NCI-H82 (cell line): ENCODE measurements around the gene GOLGA7B.

ENCODE experiments used
- DNase-seq: peaks from one replicate; lab custom pipeline; 2025; lab: John Stamatoyannopoulos, UW

GOLGA7B gene

DNA sequence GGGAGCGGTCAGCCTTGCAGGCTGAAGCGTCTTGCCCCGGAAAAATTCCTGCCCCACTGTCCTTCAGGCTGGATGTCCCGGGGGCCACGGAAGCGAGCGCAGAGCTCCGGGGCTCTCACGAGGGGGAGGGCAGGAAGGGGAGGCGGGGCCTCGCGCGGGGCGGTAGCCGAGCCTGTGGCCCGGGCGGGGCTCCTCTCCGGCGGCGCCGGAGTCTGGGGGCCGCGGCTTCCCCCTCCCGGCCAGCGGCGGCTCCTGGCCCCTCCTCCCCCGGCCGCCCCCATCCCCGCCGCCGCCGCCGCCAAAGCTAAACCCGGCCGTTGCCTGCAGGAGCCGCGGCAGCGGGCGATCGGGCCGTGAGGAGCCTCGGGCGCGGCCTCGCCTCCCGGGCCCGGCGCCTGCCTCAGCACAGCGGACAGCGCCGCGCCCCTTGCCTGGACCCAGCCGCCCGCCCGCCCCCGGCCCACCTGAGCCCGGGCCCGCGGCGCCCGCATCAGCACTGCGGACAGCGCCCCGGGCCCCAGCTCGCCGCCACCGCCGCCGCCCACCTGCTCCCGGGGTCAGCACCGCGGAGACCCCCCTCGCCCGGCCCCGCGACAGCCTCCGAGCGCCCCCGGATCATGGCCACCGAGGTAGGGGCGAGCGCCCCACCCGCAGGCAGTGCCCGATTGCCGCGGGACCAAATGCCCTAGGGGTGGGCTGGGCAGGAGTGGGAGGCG is at the start of gene GOLGA7B:
Gene GOLGA7B, plus strand, starts transcription at position 157 of the 716 bp plus-strand sequence. Its CDS starts 461 bp downstream, at position 618.
- DNase-seq: peak; percentile 57

DNA sequence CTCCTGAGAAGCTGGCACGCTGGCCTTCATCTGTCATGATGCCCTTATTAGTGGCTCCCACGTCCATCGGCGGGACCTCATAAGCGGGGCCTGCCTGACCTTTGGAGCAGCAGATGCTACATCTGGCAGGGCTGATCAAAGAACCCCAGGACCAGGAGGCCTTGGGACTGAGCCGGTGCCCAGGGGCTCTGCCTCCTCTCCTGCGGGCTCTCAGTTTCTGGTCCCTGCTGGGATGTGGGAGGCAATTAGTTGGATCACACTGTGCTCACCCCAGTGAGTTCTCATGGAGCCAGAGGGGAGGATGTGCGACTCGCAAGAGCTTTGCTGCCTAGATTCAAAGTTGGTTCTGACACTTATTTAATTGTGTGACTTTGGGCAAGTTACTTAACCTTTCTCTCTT is 49.2 kb upstream of the GOLGA7B start:
- no peak for DNase-seq

DNA sequence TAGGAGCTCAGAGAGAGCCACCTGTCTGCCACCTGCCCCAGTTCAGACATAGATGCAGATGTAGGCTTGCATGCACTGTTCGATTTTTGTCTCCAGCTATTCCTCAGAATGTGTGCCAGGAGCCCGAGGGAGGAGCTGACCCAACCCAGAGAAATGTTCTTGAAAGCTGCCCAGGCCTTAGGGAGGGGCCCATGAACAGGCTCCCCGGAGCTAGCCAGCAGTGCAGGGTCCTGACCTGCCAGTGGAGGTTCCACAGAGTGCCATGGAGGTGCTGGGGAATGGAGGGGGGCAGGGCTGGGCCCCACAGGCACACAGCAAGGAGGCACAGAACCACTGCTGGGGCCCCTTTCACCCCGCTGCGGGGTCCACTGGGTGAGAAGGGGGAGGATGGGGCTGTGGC is 48.2 kb upstream of the GOLGA7B start:
- no peak for DNase-seq

DNA sequence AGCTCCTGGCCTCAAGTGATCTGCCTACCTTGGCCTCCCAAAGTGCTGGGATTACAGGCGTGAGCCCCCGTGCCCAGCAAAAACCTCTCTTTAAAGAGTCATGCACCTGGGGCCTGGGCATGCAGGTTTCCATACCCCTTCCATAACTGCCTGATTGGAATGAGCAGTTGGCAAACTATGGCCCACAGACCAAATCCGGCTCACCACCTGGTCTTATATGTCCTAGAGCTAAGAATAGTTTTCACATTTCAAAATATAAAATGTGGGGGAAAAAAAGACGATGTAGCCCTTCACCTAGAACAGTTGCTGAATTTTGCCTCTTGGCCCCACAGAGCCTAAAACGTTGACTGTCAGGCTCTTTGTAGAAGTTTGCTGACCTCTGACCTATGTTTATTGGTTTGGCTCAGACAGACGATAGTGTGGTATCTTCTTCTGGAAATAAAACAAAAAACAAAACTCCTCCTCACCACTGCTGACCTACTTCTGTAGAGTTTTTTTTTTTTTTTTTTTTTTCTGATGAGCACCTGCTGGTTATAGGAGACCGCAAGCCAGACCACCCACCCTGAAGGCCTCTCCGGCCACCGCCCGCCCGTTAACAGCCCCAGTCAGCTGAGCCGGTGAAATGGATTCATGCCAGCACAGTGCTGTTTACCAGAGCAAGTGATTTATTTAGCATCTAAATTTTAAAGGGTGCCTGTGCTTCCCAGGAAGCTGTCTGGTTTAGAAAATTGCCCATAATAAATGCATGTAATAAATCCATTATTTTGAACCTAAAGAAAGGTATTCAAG is 44.4 kb upstream of the GOLGA7B start:
- no peak for DNase-seq

DNA sequence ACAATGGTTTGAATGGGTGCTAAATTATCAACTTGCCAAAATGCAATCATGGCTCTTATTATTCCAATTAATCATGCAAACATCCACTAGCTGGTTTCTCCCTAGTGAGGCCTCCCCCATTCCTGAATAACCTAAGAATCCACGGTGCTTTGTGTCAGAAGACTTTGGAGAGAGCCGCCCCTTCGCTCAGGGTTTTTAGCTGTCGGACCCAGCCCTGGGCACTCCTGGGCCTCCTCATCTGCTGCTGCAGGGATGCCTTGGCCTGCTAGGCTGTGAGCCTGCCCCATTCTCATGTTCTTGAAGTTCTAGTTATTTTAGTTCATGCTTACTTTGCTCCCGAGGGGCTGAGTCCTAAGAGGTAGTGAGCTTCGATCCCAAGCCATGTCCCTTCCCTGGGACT is 43.7 kb upstream of the GOLGA7B start:
- DNase-seq: no peak

DNA sequence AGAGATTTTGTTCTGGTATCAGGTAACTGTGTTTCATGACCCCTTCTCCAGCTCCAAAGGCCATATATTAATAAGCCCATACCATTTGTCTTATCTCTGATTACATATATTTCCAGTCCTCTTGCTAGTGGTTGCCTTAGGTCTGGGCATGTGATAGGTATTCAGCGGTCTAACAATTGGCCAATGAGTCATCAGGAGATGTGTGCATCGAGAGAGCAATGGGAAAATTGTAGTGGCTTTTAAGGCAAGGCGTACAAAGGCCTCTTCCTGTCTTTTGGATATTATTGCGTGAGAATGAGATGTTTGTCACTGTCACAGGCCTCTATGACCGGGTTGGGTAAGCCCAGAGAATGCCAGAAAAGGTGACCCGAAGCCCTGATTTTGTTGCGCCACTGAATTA is 39.2 kb upstream of the GOLGA7B start:
- no peak for DNase-seq

DNA sequence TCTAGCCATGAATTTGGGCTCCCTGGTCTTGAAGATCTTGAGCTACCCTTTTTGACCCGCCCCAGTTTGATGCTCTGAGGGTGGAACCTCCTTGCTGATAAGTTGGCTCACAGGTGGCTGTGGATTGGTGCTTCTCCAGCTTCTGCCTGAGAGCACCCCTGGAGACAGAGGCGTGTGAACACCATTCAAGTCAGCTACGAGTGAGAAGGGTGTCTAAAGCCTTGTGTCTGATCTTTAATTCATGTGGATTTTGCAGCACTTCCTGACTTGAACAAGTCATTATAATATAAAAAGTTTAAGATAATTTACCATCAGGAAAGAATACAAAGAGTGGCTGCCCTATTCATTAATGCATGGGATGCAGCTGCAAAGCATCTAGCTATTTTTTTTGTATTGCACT is 37.7 kb upstream of the GOLGA7B start:
- no peak for DNase-seq

DNA sequence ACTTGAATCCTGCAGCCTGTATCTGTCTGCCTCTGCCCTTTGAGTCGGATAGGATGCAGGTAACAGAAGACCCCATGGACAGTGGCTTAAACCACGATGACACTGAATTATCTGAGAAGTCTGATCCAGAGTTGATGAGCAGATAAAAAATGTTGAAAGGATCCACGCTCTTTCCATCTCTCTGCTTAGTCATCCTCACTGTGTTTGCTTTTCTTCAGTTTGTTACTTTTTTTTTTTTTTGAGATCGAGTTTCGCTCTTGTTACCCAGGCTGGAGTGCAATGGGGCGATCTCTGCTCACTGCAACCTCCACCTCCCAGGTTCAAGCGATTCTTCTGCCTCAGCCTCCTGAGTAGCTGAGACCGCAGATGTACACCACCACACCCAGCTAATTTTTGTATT is 36.9 kb upstream of the GOLGA7B start:
- DNase-seq: no peak

DNA sequence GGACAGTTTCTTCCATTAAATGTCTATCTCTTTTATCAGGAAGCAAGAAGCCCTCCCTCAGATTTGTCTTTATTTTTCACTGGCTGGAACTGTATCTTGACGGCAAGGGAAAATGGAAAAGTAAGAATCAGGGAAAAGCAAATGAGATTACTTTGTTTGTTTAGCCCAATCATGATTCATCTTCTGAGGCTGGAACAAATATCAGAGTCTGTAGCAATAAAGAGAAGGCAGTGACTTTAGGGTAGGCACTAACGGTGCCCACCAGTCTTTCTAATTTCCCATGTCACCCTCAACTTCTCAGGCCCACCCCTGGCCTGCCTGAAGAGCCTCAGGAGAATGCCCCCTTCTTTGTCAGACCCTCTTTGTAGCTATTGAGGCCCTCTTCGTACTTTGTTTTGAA is 36.3 kb upstream of the GOLGA7B start:
- no peak for DNase-seq

DNA sequence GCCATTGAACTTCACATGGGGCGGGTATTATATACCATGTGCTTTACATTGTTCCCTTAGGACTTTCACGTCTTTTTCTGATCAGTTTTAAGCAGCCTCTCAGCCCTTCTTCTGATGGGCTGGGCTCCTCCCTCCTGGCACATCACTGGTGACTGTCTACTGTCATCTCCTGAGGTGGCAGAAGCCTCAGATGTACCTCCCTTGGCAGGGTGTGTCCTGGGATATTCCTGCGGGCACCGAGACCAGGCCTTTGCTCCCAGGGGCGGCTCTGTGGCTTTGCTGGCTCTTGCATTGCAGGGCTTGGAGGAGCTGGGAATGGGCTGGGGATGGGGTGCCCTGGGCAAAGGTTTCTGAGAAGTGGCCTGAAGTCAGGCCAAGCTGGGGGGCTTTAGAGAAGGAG is 34.6 kb upstream of the GOLGA7B start:
- DNase-seq: no peak

DNA sequence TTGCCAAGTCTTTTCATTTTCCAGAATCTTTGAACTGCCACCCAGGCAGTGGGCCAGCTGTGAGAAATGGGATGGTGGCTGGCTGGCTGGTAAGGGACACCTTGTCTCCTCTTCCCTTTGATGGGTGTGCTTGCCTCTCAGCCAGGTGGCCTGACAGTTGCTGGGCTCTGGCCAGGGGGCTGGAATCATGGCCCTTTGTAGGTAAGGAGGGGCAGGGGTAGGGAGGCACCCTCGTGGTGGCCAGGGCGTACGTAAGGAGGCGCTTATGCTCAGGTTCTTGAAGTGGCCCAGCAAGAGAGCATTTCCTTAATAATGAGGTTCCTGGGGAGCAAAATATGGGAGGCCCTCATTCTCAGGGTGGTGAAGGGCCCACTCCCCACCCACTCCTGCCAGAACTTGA is 33.0 kb upstream of the GOLGA7B start:
- DNase-seq: no peak

DNA sequence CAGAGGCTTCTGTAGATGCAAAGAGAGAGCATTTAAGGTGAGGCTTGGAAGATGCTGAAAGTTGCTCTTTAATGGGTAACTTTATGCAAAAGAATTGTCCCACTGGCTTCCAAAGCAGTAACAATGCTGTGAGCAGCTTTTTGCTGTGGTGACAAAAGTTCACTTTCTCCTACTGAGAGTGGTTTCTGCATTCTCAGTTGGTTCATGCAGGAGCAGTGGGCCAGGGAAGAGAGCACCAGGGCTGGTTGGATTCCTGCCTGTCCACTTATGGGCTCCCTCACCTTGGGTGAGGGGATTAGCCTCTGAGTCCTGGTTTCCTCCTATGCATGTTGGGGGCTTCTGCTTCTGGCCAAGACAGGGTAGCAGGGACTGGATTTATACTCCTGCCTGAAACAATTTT is 31.1 kb upstream of the GOLGA7B start:
- peak; percentile 4 for DNase-seq

DNA sequence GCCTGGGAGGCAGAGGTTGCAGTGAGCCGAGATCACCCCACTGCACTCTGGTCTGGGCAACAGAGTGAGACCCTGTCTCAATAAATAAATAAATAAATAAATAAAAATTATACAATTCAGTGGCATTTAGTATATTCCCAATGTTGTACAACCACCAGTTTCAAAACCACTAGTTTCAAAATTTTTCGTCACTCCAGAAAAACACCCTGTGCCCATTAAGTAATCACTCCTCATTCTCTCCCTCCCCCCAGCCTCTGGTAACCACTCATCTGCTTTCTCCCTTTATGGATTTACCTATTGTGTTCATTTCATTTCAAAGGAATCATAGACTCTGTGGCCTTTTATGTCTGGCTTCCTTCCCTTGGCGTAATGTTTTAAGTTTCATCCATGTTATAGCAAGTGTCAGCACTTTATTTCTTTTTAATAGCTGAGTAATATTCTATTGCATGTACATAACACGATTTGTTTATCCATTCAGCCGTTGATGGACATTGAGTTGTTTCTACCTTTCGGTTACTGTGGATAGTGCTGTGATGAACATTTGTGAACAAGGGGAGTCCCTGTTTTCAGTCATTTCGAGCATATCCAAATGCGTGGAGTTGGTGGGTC is 29.4 kb upstream of the GOLGA7B start:
- no peak for DNase-seq

DNA sequence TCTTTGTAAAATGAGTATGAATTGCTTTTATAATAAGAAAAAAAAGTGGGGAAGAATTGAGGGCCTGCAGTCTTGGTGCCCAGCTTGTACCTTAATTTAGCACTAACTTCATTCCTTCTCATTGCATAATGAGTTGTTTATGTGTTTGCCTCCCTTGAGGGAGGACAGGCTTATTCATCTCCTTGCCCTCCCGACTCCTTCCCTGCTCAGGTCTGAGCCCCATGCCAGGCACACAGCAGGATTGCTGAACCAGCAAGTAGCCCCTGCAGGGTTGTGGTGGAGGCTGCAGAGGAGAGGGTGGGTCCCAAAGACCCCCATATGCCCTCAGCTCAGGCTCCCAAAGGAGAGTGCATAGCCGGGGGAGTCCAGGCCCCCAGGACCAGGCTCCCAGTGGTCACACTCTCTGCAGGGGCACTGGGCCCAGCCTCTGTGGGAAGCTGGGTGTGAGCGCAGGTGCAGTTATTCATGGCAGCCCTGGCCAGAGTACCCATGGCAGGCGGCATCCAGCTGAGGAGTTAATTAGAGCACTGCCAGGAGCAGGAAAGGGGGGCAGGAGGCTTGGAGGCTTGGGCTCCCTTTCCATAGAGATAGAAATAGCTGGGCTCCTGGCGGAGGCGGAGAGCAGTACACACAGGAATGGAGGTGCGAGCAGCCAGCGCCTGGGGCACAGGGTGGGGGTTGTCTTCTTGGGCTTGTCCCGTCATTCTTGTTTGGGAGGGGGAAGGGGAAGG is 28.2 kb upstream of the GOLGA7B start:
- no peak for DNase-seq

DNA sequence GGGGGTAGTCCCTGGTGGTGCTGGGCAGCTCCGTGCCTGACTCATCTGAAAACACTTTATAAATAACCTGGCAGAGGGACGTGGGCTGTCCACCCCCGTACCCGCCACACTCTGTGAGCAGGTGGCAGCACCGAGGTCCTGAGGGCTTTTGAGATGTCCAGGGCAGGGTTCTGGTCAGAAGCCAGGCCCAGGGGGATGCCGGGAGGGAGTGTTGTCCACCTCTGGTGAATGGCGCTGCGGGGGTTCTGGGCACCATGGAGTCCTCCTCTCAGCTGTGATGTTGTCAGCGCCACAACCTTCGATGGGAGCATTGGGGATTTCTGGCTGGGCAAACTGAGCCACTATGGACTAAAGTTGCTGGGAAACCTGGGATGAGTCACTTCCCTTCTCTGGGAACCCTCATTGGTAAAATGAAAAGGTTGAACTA is 27.4 kb upstream of the GOLGA7B start:
- DNase-seq: no peak

DNA sequence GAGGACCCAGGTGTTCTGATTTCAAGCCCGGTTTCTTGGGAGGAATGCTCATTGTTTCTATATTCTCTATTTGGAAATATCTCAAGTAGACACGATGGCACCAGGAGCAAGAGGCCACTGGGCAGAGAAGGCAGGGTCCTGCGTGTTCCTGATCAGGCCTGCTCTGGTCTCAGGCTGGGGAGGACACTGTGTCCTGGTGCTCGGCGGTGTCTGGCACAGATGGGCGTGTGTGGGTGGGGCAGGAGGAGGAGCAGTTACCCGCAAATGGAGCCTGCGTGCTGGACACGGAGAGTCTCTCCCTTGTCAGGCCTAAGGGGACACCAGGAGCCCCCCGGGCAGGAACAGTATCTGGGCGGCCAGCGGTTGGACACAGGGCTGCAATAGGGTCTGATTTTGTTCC is 25.9 kb upstream of the GOLGA7B start:
- DNase-seq: no peak

DNA sequence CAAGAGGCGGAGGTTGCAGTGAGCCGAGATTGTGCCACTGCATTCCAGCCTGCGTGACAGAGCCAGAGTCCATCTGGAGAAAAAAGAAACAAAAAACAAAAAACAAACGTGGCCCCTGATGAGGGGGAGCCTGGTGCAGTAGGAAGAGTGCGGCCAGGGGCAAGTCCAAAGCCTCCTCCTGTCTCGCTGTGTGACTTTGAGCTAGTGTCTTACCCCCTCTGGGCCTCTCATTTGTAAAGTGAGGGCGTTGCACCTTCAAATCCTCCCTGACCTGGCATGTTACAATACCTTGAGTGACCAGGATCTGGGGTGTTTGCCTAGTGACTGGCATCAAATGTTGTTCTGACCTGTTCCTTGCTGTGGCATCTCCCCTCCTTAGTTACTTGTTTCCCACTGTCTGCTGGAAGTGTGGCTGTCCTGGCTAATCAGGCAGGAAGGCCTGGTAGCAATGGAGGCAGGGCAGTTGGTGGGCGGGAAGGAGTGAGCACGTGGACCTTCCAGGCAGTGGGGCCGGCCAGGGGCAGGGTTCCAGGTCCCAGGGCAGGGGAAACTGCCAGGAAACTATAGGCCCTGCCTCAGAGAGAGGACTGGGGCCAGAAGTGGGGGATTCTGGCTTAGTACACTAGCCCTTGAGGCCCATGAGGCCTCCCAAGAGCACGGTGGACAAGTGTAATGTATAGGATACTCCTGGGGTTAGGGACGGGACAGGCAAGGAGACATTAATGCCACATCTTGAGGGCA is 24.5 kb upstream of the GOLGA7B start:
- DNase-seq: no peak

DNA sequence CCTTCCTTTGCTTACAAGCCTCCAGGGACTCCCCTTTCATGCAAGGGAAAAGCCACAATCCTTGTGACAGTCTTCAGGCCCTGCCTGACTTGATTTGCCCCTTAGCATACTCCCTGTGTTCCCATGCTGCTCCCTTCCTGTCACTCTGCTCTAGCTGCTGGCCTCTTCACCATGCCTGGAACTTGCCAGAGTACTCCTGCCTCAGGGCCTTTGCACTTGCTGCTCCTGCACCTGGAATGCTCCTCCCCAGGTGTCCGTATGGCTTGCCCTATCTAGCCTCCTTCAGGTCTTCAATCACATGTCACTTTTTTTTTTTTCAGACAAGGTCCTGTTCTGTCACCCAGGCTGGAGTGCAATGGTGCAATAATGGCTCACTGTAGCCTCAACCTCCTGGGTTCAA is 22.8 kb upstream of the GOLGA7B start:
- DNase-seq: no peak

DNA sequence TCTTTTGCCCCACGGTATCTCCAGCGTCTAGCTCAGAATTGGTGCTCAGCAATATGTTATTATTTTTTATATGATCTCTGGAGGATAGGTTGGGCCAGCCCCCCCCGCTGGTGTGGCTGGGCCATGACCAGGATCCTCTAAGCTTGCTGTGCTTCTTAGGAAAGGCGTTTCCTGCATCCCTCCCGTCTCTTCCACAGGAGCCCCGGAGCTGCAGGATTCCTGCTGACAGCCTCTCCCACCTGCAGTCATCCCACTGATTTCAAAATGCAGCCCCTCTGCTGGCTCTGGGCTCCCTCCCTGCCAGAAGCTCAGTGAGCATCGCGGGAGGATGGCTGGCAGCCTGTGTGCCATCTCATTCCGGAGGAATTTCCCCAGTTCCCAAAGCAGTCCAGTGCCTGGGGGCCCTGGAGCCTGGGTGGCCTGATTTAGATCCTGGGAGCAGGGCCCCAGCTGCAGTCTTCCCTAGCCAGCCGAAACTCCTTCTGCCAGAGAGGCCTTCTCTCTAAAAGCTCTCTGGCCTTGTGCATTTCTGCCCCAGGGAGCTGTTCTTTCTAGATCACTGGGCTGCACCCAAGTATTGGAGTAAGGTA is 21.8 kb upstream of the GOLGA7B start:
- DNase-seq: no peak

DNA sequence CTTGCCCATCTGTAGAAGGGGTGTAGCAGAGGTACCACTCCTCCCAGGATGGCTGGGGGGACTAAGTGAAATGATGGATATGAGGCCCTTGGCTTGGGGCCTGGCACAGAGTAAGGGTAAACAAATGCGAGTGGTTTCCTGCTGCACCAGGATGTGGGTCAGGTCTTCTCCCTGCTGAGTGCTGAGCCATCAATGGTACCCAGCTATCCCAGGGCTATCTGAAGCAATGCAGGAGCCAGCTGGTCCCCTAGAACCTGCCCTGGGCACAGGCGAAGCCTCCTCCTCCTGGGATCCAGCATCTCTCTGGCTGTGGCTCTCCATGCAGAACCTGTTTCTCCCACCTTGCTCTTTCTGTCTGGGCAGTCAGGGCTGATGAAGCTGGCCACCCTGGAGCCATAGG is 20.9 kb upstream of the GOLGA7B start:
- DNase-seq: no peak

DNA sequence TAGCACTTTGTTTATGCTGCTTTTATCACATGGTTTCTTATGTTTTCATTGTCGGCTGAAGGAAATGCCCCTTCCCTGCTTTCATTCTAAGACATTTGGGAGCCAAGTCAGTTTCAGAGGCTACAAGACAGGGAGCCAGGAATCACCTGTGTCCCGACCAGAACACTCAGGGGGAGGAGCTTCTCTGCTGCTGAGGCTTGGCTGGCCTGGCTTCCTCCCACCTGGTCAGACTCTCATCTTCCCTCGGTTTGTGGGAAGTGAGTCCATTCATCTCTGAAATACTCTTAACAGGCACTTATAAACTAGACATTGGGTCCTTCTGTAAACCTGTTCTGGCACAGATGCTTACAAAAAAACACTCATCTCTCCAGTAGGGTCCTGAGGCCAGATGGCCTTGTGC is 19.6 kb upstream of the GOLGA7B start:
- DNase-seq: no peak
